Measurements from ENCODE around the gene SLC16A13. TPM values are rescaled to one million over a fixed set of nuclear protein-coding genes. Genes with fewer than 3 reads are reported as not detected.

SLC16A13 gene
- total and polyA plus RNA-seq, 7 experiments from 2014 or later = 1.8 to 20.9 (median 4.4) TPM

GRCh38 chr17:7023576-7024401 lies 12.0 kb upstream of the SLC16A13 start:
- Histone ChIP-seq H3K4me1 (ENCODE audit: control insufficient read depth in 2 of 2, insufficient read depth in 2 of 2, low read length in 2 of 2) (peaks cover 22% of the 10 kb centered on the region in 2 donors), H3K27me3 (ENCODE audit: control insufficient read depth in 2 of 2, insufficient read depth in 2 of 2, low read length in 2 of 2) (no peaks in the 10 kb centered on the region), H3K27ac (ENCODE audit: low read depth, low read length) (peak overlapping the region; percentile 52), H3K9me3 (ENCODE audit: control insufficient read depth in 2 of 3, low read length in 3 of 3) (no peaks in the 10 kb centered on the region), H3K36me3 (ENCODE audit: control insufficient read depth in 2 of 3, insufficient read depth in 3 of 3, low read length in 3 of 3) (no peaks in the 10 kb centered on the region), H3K4me3 (ENCODE audit: low read length) (peak overlapping the region; percentile 14)
- Mint-ChIP-seq H3K9me3 (no peaks in the 10 kb centered on the region), H3K27ac (peak overlapping the region; percentile 56 to 92 (median 82)), H3K4me1 (peaks cover 16 to 53% (median 29%) of the 10 kb centered on the region in 7 donors), H3K27me3 (no peaks in the 10 kb centered on the region), H3K36me3 (peaks cover 0 to 2% (median 0%) of the 10 kb centered on the region in 5 donors), H3K4me3 (peak overlapping the region; percentile 73 to 84 (median 80))
- ATAC-seq (peak; percentile 89), DNase-seq (peak; percentile 82 to 94 (median 87))
- ChIA-PET POLR2A (interaction anchor here (0.9 to 6.2 kb wide), 4 partner anchors 9 to 18 kb away, joined by 3 to 50 read pairs (median 6); partner anchors contain the start of gene SLC16A13), CTCF (interaction anchor here (1.0 to 1.7 kb wide), 3 partner anchors 8 to 12 kb away, joined by 3 to 5 read pairs (median 5); partner anchors contain the start of gene SLC16A13)
- intact Hi-C loops (cut with micrococcal nuclease) = loop anchor here (1.0 to 10.0 kb wide), 2 partner anchors 12 to 551 kb away; partner anchors contain the start of gene CD68 (in 1 of the 2)

GRCh38 chr17:7024402-7024785 lies 11.4 kb upstream of the SLC16A13 start:
- Histone ChIP-seq H3K9me3 (ENCODE audit: control insufficient read depth in 2 of 3, low read length in 3 of 3) (no peaks in the 10 kb centered on the region), H3K4me1 (ENCODE audit: control insufficient read depth in 2 of 2, insufficient read depth in 2 of 2, low read length in 2 of 2) (peaks cover 28% of the 10 kb centered on the region in 2 donors), H3K4me3 (ENCODE audit: low read length) (no peak overlapping the region), H3K27me3 (ENCODE audit: control insufficient read depth in 2 of 2, insufficient read depth in 2 of 2, low read length in 2 of 2) (no peaks in the 10 kb centered on the region), H3K27ac (ENCODE audit: low read depth, low read length) (no peak overlapping the region), H3K36me3 (ENCODE audit: control insufficient read depth in 2 of 3, insufficient read depth in 3 of 3, low read length in 3 of 3) (no peaks in the 10 kb centered on the region)
- CTCF ChIA-PET = interaction anchor here (0.8 to 1.7 kb wide), 3 partner anchors 9 to 22 kb away, joined by 3 to 5 read pairs (median 5); partner anchors contain the start of gene SLC16A13
- Mint-ChIP-seq H3K9me3 (no peaks in the 10 kb centered on the region), H3K4me1 (peaks cover 19 to 57% (median 35%) of the 10 kb centered on the region in 7 donors), H3K36me3 (peaks cover 0 to 3% (median 0%) of the 10 kb centered on the region in 5 donors), H3K27ac (peak overlapping the region in 4 of 9 donors; percentile 32 to 84 (median 66)), H3K27me3 (no peaks in the 10 kb centered on the region), H3K4me3 (peak overlapping the region in 1 of 10 donors; percentile 84)
- ATAC-seq (no peak), DNase-seq (no peak)
- POLR2A ChIA-PET = interaction anchor here (0.9 to 6.2 kb wide), 4 partner anchors 9 to 18 kb away, joined by 3 to 50 read pairs (median 6); partner anchors contain the start of gene SLC16A13
- intact Hi-C loops (cut with micrococcal nuclease) = loop anchor here in 1 of 2 donors (10.0 kb wide), 1 partner anchor 550 kb away; the partner anchor contains the start of gene CD68

GRCh38 chr17:7025245-7025644 lies 10.6 kb upstream of the SLC16A13 start:
- ATAC-seq (no peak), DNase-seq (no peak)
- Histone ChIP-seq H3K36me3 (ENCODE audit: control insufficient read depth in 2 of 3, insufficient read depth in 3 of 3, low read length in 3 of 3) (no peaks in the 10 kb centered on the region), H3K4me3 (ENCODE audit: low read length) (no peak overlapping the region), H3K9me3 (ENCODE audit: control insufficient read depth in 2 of 3, low read length in 3 of 3) (no peaks in the 10 kb centered on the region), H3K27ac (ENCODE audit: low read depth, low read length) (no peak overlapping the region), H3K4me1 (ENCODE audit: control insufficient read depth in 2 of 2, insufficient read depth in 2 of 2, low read length in 2 of 2) (peaks cover 36 to 37% of the 10 kb centered on the region in 2 donors), H3K27me3 (ENCODE audit: control insufficient read depth in 2 of 2, insufficient read depth in 2 of 2, low read length in 2 of 2) (no peaks in the 10 kb centered on the region)
- H3K27me3 Mint-ChIP-seq = no peaks in the 10 kb centered on the region
- H3K4me3 Mint-ChIP-seq = no peak overlapping the region
- H3K27ac Mint-ChIP-seq = peak overlapping the region in 2 of 9 donors; percentile 26 to 73
- ChIA-PET POLR2A (interaction anchor here (2.2 to 6.2 kb wide), 2 partner anchors 10 kb away, joined by 8 to 50 read pairs; partner anchors contain the start of gene SLC16A13), CTCF (interaction anchor here (0.8 to 1.7 kb wide), 4 partner anchors 10 to 112 kb away, joined by 3 to 6 read pairs (median 5); partner anchors contain the start of gene SLC16A13)
- peaks cover 0 to 7% (median 0%) of the 10 kb centered on the region in 5 donors for H3K36me3 Mint-ChIP-seq
- H3K9me3 Mint-ChIP-seq = no peaks in the 10 kb centered on the region
- peaks cover 27 to 66% (median 44%) of the 10 kb centered on the region in 7 donors for H3K4me1 Mint-ChIP-seq
- intact Hi-C loops (cut with micrococcal nuclease) = loop anchor here in 1 of 2 donors (10.0 kb wide), 1 partner anchor 550 kb away; the partner anchor contains the start of gene CD68

DNA sequence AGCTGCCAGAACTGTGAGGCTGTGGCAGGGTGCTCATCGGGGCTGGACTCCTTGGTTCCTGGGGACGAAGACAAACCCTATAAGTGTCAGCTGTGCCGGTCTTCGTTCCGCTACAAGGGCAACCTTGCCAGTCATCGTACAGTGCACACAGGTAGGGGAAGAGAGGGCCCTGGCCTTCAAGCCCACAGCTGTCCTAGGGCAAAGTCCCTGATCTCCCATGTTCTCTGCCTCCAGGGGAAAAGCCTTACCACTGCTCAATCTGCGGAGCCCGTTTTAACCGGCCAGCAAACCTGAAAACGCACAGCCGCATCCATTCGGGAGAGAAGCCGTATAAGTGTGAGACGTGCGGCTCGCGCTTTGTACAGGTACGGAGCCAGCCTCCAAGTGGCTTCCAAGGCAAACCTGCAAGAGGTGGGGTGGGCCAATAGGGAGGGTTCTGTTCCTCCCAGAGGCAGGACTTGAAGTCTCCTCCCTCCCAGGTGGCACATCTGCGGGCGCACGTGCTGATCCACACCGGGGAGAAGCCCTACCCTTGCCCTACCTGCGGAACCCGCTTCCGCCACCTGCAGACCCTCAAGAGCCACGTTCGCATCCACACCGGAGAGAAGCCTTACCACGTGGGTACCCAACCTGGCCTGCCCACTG lies 9.2 kb upstream of the SLC16A13 start:
- no peak for DNase-seq
- intact Hi-C loops (cut with micrococcal nuclease) = loop anchor here in 1 of 2 donors (10.0 kb wide), 1 partner anchor 548 kb away; the partner anchor contains the start of gene CD68
- Histone ChIP-seq H3K4me1 (ENCODE audit: control insufficient read depth in 2 of 2, insufficient read depth in 2 of 2, low read length in 2 of 2) (peaks cover 37 to 41% of the 10 kb centered on the region in 2 donors), H3K36me3 (ENCODE audit: control insufficient read depth in 2 of 3, insufficient read depth in 3 of 3, low read length in 3 of 3) (no peaks in the 10 kb centered on the region), H3K9me3 (ENCODE audit: control insufficient read depth in 2 of 3, low read length in 3 of 3) (no peaks in the 10 kb centered on the region), H3K27me3 (ENCODE audit: control insufficient read depth in 2 of 2, insufficient read depth in 2 of 2, low read length in 2 of 2) (no peaks in the 10 kb centered on the region), H3K27ac (ENCODE audit: low read depth, low read length) (no peak overlapping the region), H3K4me3 (ENCODE audit: low read length) (no peak overlapping the region)
- CTCF ChIA-PET = interaction anchor here (0.6 to 1.4 kb wide), 2 partner anchors 113 to 165 kb away, joined by 4 to 6 read pairs; no protein-coding TSS in a partner anchor
- POLR2A ChIA-PET = interaction anchor here (1.5 to 6.2 kb wide), 2 partner anchors 9 kb away, joined by 5 to 50 read pairs; partner anchors contain the start of gene SLC16A13
- Mint-ChIP-seq H3K4me1 (peaks cover 33 to 60% (median 45%) of the 10 kb centered on the region in 7 donors), H3K4me3 (no peak overlapping the region), H3K27ac (peak overlapping the region in 4 of 9 donors; percentile 15 to 65 (median 30)), H3K9me3 (no peaks in the 10 kb centered on the region), H3K36me3 (peaks cover 0 to 9% (median 0%) of the 10 kb centered on the region in 5 donors), H3K27me3 (no peaks in the 10 kb centered on the region)
- ATAC-seq = no peak

DNA sequence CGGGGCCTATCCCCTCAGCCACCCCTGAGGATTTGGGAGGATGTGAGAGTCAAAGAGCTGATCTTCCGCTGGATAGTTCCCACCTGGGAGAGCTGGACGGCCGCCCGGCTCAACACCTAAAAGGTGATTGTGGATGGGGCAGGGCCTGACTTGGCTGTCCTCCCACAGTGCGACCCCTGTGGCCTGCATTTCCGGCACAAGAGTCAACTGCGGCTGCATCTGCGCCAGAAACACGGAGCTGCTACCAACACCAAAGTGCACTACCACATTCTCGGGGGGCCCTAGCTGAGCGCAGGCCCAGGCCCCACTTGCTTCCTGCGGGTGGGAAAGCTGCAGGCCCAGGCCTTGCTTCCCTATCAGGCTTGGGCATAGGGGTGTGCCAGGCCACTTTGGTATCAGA lies 8.5 kb upstream of the SLC16A13 start:
- Mint-ChIP-seq H3K36me3 (peaks cover 0 to 10% (median 0%) of the 10 kb centered on the region in 5 donors), H3K4me1 (peaks cover 34 to 62% (median 50%) of the 10 kb centered on the region in 7 donors), H3K27me3 (no peaks in the 10 kb centered on the region), H3K9me3 (no peaks in the 10 kb centered on the region), H3K27ac (peak overlapping the region in 1 of 9 donors; percentile 37), H3K4me3 (no peak overlapping the region)
- no peaks in the 10 kb centered on the region for H3K36me3 ChIP-seq (ENCODE audit: control insufficient read depth in 2 of 3, insufficient read depth in 3 of 3, low read length in 3 of 3)
- CTCF ChIA-PET = no interaction called here
- no peaks in the 10 kb centered on the region for H3K27me3 ChIP-seq (ENCODE audit: control insufficient read depth in 2 of 2, insufficient read depth in 2 of 2, low read length in 2 of 2)
- no peak for DNase-seq
- H3K9me3 ChIP-seq (ENCODE audit: control insufficient read depth in 2 of 3, low read length in 3 of 3) = no peaks in the 10 kb centered on the region
- intact Hi-C loops (cut with micrococcal nuclease) = loop anchor here in 1 of 2 donors (10.0 kb wide), 1 partner anchor 547 kb away; the partner anchor contains the start of gene CD68
- ATAC-seq = no peak
- POLR2A ChIA-PET = interaction anchor here (0.8 to 1.5 kb wide), 2 partner anchors 9 to 408 kb away, joined by 4 to 5 read pairs; partner anchors contain the start of genes SLC16A13 and TMEM102
- peaks cover 33 to 34% of the 10 kb centered on the region in 2 donors for H3K4me1 ChIP-seq (ENCODE audit: control insufficient read depth in 2 of 2, insufficient read depth in 2 of 2, low read length in 2 of 2)
- no peak overlapping the region for H3K4me3 ChIP-seq (ENCODE audit: low read length)
- H3K27ac ChIP-seq (ENCODE audit: low read depth, low read length) = no peak overlapping the region

All from naive thymus-derived CD4-positive, alpha-beta T cell (primary cell).